ENCODE data around the gene TREX2. TPM values are rescaled to one million over a fixed set of nuclear protein-coding genes. Genes with fewer than 3 reads are reported as not detected.

Gene TREX2
- total and polyA plus RNA-seq, 2 experiments from 2014 or later = 0.81 to 1.7 TPM

DNA sequence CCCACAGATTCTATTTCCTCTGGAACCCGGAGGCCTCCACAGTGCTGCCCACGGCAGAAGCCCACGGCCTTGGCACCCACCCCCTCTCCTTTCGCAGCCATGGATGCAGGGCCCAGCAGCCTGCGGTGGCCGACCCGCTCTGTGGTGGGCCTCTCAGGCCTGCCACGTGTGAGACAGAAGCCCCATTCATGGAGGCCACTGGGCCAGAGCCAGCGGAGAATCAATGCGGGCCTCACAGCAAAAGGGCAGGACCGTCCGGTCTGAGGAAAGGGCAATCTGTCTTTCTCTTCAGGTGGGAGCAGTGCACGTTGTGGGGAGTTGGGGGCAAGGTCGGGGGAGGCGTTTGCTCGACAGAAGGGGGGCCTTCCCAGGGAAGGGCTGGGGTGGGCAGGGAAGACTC is 32.9 kb upstream of the TREX2 start:
- Histone ChIP-seq H2AFZ (no peak overlapping the region), H3K4me3 (no peak overlapping the region), H3K9me2 (ENCODE audit: insufficient read depth) (no peaks in the 10 kb centered on the region), H3K36me3 (ENCODE audit: insufficient read depth) (no peaks in the 10 kb centered on the region), H3K79me2 (replicated peaks; ENCODE audit: insufficient read depth) (no peaks in the 10 kb centered on the region), H3K27ac (ENCODE audit: low read depth) (no peak overlapping the region), H4K20me1 (replicated peaks; ENCODE audit: insufficient read depth) (no peaks in the 10 kb centered on the region), H3K4me1 (ENCODE audit: insufficient read depth) (no peaks in the 10 kb centered on the region; the same call in 1 of the 2 replicates), H3K4me2 (no peak overlapping the region), H3F3A (replicated peaks; ENCODE audit: low read depth) (no peaks in the 10 kb centered on the region), H3K27me3 (ENCODE audit: insufficient read depth) (peaks cover 15% of the 10 kb centered on the region)
- H3K27me3 Mint-ChIP-seq (ENCODE audit: insufficient read depth, low read depth, poor library complexity) = peaks cover 16% of the 10 kb centered on the region
- no peak overlapping the region for H3K4me3 Mint-ChIP-seq
- no peak for ATAC-seq
- DNase-seq (ENCODE audit: low spot score) = no peak
- H3K4me1 Mint-ChIP-seq = peaks cover 17% of the 10 kb centered on the region; the same call in 2 of the 3 replicates
- no peaks in the 10 kb centered on the region; the same call in 2 of the 3 replicates for H3K9me3 Mint-ChIP-seq
- H3K36me3 Mint-ChIP-seq (ENCODE audit: low read depth) = no peaks in the 10 kb centered on the region
- TF ChIP-seq POLR2AphosphoS5 (IDR thresholded peaks at IDR 0.05; ENCODE audit: low read depth) (no peak), ZNF114 (CRISPR knock-in tag; IDR thresholded peaks at IDR 0.05) (no peak), STAT1 (IDR thresholded peaks at IDR 0.05; ENCODE audit: unreplicated experiment) (no peak), ZNF331 (CRISPR knock-in tag; IDR thresholded peaks at IDR 0.05; ENCODE audit: low read depth) (no peak), EZH2 (IDR thresholded peaks at IDR 0.05; ENCODE audit: low read depth, unreplicated experiment) (no peak)
- H3K27ac Mint-ChIP-seq = no peak overlapping the region

DNA sequence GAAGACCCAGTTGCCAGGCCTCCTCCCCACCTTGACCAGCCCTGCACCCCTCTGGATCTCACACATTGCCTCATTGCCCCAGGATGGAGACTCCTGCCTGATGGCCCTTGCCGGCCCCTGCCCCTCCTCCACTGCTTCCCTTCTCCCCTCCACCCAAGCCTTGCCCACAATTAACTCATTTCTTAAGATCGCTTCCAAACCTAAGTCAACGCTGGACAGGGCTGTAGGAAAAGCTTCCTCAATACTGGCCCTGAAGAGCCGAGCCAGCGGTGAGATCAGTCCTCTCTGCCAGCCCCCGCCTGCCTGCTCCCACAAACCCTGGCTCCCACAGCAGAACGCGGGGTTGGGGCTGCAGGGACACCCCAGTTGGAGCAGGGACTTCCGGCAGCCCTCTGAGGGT is 32.0 kb upstream of the TREX2 start:
- H3K36me3 ChIP-seq (ENCODE audit: insufficient read depth) = no peaks in the 10 kb centered on the region
- no peaks in the 10 kb centered on the region for H3K79me2 ChIP-seq (replicated peaks; ENCODE audit: insufficient read depth)
- Mint-ChIP-seq H3K4me1 (peaks cover 17% of the 10 kb centered on the region; the same call in 2 of the 3 replicates), H3K9me3 (no peaks in the 10 kb centered on the region; the same call in 2 of the 3 replicates), H3K27me3 (ENCODE audit: insufficient read depth, low read depth, poor library complexity) (peaks cover 19% of the 10 kb centered on the region), H3K4me3 (no peak overlapping the region), H3K36me3 (ENCODE audit: low read depth) (no peaks in the 10 kb centered on the region), H3K27ac (no peak overlapping the region)
- no peaks in the 10 kb centered on the region for H4K20me1 ChIP-seq (replicated peaks; ENCODE audit: insufficient read depth)
- H3K27ac ChIP-seq (ENCODE audit: low read depth) = no peak overlapping the region
- no peaks in the 10 kb centered on the region for H3F3A ChIP-seq (replicated peaks; ENCODE audit: low read depth)
- no peak overlapping the region for H3K4me2 ChIP-seq
- H2AFZ ChIP-seq = no peak overlapping the region
- H3K4me1 ChIP-seq (ENCODE audit: insufficient read depth) = no peaks in the 10 kb centered on the region; the same call in 1 of the 2 replicates
- H3K27me3 ChIP-seq (ENCODE audit: insufficient read depth) = peaks cover 15% of the 10 kb centered on the region
- ATAC-seq (no peak), DNase-seq (ENCODE audit: low spot score) (no peak)
- H3K4me3 ChIP-seq = no peak overlapping the region
- no peaks in the 10 kb centered on the region for H3K9me2 ChIP-seq (ENCODE audit: insufficient read depth)
- TF ChIP-seq NANOG (IDR thresholded peaks at IDR 0.05; ENCODE audit: borderline replicate concordance) (no peak), EZH2 (IDR thresholded peaks at IDR 0.05; ENCODE audit: low read depth, unreplicated experiment) (no peak), ZNF114 (CRISPR knock-in tag; IDR thresholded peaks at IDR 0.05) (no peak)
- TF ChIP-seq, protein P1, sequence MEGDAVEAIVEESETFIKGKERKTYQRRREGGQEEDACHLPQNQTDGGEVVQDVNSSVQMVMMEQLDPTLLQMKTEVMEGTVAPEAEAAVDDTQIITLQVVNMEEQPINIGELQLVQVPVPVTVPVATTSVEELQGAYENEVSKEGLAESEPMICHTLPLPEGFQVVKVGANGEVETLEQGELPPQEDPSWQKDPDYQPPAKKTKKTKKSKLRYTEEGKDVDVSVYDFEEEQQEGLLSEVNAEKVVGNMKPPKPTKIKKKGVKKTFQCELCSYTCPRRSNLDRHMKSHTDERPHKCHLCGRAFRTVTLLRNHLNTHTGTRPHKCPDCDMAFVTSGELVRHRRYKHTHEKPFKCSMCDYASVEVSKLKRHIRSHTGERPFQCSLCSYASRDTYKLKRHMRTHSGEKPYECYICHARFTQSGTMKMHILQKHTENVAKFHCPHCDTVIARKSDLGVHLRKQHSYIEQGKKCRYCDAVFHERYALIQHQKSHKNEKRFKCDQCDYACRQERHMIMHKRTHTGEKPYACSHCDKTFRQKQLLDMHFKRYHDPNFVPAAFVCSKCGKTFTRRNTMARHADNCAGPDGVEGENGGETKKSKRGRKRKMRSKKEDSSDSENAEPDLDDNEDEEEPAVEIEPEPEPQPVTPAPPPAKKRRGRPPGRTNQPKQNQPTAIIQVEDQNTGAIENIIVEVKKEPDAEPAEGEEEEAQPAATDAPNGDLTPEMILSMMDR (conservative IDR thresholded peaks at IDR 0.05; ENCODE audit: low read depth in 2 of 2) = no peak
- TF ChIP-seq, protein P2, sequence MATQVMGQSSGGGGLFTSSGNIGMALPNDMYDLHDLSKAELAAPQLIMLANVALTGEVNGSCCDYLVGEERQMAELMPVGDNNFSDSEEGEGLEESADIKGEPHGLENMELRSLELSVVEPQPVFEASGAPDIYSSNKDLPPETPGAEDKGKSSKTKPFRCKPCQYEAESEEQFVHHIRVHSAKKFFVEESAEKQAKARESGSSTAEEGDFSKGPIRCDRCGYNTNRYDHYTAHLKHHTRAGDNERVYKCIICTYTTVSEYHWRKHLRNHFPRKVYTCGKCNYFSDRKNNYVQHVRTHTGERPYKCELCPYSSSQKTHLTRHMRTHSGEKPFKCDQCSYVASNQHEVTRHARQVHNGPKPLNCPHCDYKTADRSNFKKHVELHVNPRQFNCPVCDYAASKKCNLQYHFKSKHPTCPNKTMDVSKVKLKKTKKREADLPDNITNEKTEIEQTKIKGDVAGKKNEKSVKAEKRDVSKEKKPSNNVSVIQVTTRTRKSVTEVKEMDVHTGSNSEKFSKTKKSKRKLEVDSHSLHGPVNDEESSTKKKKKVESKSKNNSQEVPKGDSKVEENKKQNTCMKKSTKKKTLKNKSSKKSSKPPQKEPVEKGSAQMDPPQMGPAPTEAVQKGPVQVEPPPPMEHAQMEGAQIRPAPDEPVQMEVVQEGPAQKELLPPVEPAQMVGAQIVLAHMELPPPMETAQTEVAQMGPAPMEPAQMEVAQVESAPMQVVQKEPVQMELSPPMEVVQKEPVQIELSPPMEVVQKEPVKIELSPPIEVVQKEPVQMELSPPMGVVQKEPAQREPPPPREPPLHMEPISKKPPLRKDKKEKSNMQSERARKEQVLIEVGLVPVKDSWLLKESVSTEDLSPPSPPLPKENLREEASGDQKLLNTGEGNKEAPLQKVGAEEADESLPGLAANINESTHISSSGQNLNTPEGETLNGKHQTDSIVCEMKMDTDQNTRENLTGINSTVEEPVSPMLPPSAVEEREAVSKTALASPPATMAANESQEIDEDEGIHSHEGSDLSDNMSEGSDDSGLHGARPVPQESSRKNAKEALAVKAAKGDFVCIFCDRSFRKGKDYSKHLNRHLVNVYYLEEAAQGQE (IDR thresholded peaks at IDR 0.05; ENCODE audit: unreplicated experiment) = no peak
- TF ChIP-seq, protein P3, sequence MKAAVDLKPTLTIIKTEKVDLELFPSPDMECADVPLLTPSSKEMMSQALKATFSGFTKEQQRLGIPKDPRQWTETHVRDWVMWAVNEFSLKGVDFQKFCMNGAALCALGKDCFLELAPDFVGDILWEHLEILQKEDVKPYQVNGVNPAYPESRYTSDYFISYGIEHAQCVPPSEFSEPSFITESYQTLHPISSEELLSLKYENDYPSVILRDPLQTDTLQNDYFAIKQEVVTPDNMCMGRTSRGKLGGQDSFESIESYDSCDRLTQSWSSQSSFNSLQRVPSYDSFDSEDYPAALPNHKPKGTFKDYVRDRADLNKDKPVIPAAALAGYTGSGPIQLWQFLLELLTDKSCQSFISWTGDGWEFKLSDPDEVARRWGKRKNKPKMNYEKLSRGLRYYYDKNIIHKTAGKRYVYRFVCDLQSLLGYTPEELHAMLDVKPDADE (IDR thresholded peaks at IDR 0.05) = no peak

All from GM23338 (cell line).